Stimulated activated naive CD8-positive, alpha-beta T cell treated with anti-CD3 and anti-CD28 coated beads, Interleukin-15, Interleukin-2, amounts not matched to agents 100 ng/mL and 50 ng/mL, for 24 hours (primary cell): ENCODE results near the gene CIB4.

ENCODE experiments used
- H3K27ac Mint-ChIP-seq: one replicate; pipeline ENCODE4 v1.8.0; 2021; ENCODE audit warnings: mild to moderate bottlenecking, mixed read lengths
- H3K27me3 Mint-ChIP-seq: one replicate; pipeline ENCODE4 v1.8.0; 2021; ENCODE audit warnings: mixed read lengths
- H3K36me3 Mint-ChIP-seq: one replicate; pipeline ENCODE4 v1.8.0; 2021; ENCODE audit warnings: low read depth, mixed read lengths
- H3K4me1 Mint-ChIP-seq: one replicate; pipeline ENCODE4 v1.8.0; 2021; ENCODE audit warnings: low read depth, mixed read lengths
- H3K4me3 Mint-ChIP-seq: one replicate; pipeline ENCODE4 v1.8.0; 2021; ENCODE audit warnings: mild to moderate bottlenecking, mixed read lengths
- H3K9me3 Mint-ChIP-seq: one replicate; pipeline ENCODE4 v1.8.0; 2021; ENCODE audit warnings: mixed read lengths

Gene CIB4

DNA sequence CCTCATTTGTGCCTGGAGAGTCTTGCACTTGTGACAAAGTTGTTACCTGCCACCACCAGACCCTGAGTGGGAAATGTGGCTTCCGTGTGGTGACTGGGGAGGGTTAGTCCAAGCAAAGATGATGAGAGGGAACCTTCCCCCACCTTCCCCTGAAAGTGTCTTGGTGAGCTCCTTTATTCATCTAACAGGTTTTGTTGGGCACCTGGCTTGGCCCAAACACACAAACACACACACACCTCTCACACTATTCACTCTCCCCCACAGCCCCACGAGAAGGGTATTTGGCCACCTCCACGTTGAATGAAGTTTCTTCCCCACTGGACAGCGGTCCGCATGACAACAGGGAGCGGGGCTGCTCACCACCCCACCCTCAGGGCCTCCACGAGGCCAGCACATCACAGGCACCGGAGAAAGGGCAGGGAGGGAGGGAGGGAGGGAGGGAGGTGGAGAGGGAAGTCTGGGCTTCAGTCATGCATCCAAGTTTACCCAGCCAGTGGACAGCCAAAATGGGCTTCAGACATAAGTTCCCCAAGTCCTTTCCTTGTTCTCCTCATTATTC, 1.4 kb downstream of the CIB4 start:
- Mint-ChIP-seq H3K27ac (no peak overlapping the region), H3K36me3 (no peaks in the 10 kb centered on the region), H3K27me3 (peaks cover 20% of the 10 kb centered on the region), H3K9me3 (no peaks in the 10 kb centered on the region), H3K4me1 (no peaks in the 10 kb centered on the region), H3K4me3 (no peak overlapping the region)

DNA sequence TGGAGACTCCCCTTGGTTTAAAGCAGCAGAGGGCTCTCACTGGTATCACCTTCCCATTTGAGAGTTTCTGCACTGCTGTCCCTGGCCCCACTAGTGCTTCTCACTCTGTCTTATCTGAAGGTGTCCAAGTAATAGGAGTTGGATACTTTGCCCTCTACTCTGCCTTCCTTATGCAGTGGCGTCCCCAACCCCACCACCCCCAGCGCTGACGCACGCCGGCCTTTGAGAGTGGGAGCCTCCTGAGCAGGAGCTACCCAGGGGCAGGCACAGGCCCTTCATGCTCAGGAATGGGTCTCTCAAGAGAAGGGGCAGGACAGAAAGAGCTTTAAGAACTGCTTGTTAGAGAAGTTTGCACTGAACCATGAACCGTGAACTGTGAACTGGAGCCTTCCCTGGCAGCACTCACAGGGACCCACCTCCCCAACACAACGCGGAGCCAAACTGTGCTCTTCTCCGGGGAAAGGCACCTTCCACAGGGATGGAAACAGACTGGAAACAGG, 3.3 kb downstream of the CIB4 start:
- no peaks in the 10 kb centered on the region for H3K4me1 Mint-ChIP-seq
- no peak overlapping the region for H3K27ac Mint-ChIP-seq
- no peaks in the 10 kb centered on the region for H3K36me3 Mint-ChIP-seq
- H3K27me3 Mint-ChIP-seq: peaks cover 20% of the 10 kb centered on the region
- H3K9me3 Mint-ChIP-seq: no peaks in the 10 kb centered on the region
- H3K4me3 Mint-ChIP-seq: no peak overlapping the region

DNA sequence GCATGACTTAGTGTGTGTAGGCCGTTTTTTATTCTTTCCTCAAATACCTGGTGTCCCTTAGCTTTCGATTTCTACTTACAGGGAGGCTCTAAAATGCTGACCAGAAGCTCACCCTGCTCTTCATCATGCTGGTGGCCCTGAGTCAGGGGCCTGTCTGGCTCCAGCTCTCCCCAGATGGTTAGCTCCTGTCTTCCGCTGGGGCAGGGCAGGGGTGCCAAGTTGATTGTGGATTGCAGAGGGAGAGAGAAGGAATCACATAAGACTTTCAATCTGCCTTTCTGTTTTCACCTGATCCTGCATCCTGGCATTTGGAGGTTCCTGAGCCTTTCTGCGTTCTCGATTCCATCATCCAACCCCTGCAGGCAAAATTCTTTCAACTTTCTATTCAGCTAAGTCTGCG, 4.2 kb downstream of the CIB4 start:
- Mint-ChIP-seq H3K9me3 (no peaks in the 10 kb centered on the region), H3K36me3 (no peaks in the 10 kb centered on the region), H3K27me3 (peaks cover 20% of the 10 kb centered on the region), H3K27ac (no peak overlapping the region), H3K4me1 (no peaks in the 10 kb centered on the region), H3K4me3 (no peak overlapping the region)

GRCh38 chr2:26635401-26635800, 5.8 kb downstream of the CIB4 start:
- H3K4me3 Mint-ChIP-seq: no peak overlapping the region
- H3K9me3 Mint-ChIP-seq: no peaks in the 10 kb centered on the region
- peaks cover 10% of the 10 kb centered on the region for H3K27me3 Mint-ChIP-seq
- H3K4me1 Mint-ChIP-seq: no peaks in the 10 kb centered on the region
- H3K27ac Mint-ChIP-seq: no peak overlapping the region
- H3K36me3 Mint-ChIP-seq: no peaks in the 10 kb centered on the region

GRCh38 chr2:26634636-26635230, 6.4 kb downstream of the CIB4 start:
- no peak overlapping the region for H3K27ac Mint-ChIP-seq
- H3K9me3 Mint-ChIP-seq: no peaks in the 10 kb centered on the region
- no peaks in the 10 kb centered on the region for H3K4me1 Mint-ChIP-seq
- H3K27me3 Mint-ChIP-seq: peaks cover 4% of the 10 kb centered on the region
- H3K36me3 Mint-ChIP-seq: no peaks in the 10 kb centered on the region
- no peak overlapping the region for H3K4me3 Mint-ChIP-seq

- H3K4me1 Mint-ChIP-seq: no peaks in the 10 kb centered on the region
- H3K36me3 Mint-ChIP-seq: no peaks in the 10 kb centered on the region
- no peaks in the 10 kb centered on the region for H3K9me3 Mint-ChIP-seq
- H3K4me3 Mint-ChIP-seq: no peak overlapping the region
- H3K27me3 Mint-ChIP-seq: no peaks in the 10 kb centered on the region
- H3K27ac Mint-ChIP-seq: no peak overlapping the region
Observed at GRCh38 chr2:26633993-26634595, 7.1 kb downstream of the CIB4 start.

DNA sequence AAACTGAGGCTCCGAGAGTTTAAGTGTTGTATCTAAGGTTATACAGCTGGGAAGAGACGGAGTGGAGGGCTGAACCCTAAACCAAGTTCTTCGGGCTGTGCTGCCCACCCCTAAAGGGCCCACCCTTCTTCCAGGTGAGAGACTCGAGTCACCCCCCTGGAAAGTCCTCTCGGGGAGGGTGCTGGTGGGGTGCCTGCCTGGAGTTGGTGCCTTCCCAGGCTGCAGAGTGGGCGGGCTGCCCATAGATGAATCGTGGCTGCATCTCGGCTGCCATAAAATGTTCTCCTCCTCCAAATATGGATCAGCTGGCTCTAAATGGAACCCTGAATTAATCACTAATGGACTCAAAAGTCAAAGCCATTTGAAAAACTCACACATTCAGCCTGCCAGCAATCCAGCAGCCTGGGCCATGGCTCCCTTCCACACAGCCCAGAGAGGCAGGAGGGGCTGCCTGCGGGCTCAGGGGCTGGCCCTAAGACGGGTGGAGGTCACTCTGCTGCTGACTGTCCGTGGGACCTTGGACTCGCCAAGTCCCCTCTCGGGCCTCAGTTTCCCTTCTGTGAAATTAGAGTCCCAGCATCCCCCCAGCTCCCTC, 7.7 kb downstream of the CIB4 start:
- Mint-ChIP-seq H3K36me3 (no peaks in the 10 kb centered on the region), H3K4me1 (no peaks in the 10 kb centered on the region), H3K4me3 (no peak overlapping the region), H3K27ac (no peak overlapping the region), H3K27me3 (no peaks in the 10 kb centered on the region), H3K9me3 (no peaks in the 10 kb centered on the region)

DNA sequence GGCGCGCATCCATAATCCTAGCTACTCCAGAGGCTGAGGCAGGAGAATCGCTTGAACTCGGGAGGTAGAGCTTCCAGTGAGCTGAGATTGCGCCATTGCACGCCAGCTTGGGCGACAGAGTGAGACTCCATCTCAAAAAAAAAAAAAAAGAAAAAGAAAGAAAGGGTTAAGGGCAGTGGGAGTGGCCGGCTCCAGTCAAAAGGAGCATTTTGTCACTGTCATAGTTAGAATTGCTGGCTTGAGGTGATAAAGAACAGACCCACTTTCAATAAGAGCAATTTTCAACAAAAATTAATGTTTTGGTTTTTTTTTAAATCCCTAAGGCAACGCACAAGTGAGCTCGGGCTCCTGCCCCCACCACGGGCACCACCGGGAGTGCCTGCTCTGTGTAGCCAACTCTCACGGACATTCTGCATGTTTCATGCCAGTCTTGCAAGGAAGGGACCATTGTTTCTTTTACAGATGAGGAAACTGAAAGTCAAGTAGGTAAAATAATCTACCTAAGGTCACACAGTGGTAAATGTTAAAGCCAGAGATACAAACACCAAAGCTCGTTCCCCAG, 8.5 kb downstream of the CIB4 start:
- H3K27ac Mint-ChIP-seq: no peak overlapping the region
- no peaks in the 10 kb centered on the region for H3K9me3 Mint-ChIP-seq
- H3K36me3 Mint-ChIP-seq: no peaks in the 10 kb centered on the region
- H3K4me3 Mint-ChIP-seq: no peak overlapping the region
- H3K4me1 Mint-ChIP-seq: no peaks in the 10 kb centered on the region
- H3K27me3 Mint-ChIP-seq: no peaks in the 10 kb centered on the region

DNA sequence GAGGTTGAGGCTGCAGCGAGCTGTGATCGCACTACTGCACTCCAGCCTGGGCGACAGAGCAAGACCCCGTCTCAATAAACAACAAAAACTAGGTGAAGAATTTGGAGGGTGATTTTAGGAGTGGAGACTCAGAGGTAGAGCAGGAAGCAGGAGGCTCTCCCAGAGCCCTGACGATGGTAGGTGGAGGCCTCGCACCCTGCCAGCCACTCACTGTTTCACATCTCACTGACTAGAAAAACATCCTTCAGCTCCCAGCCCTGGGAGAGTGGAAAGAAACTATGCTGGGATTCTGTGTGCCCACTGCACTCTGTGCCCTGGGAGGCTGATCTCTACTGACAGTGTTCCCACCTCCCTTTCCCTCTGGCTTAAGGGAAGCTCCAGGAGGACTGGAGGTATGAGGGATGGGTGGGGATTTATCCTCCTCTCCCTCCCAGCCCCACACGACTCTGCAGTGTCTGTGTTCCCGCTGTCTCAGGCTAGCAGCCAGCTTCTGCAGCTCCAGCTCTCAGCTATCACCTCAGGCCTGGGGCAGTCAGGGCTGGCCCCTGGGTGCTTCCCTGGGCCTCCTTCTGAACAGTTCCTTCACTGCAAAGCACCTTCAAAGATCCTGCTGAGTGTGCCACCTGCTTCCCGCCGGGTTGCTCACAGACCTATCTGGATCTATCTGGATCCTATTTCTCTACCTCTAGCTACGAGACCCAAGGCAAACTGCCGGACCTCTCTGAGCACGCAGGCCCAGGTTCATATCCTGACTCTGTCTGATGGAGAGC, 9.6 kb downstream of the CIB4 start:
- no peaks in the 10 kb centered on the region for H3K9me3 Mint-ChIP-seq
- no peaks in the 10 kb centered on the region for H3K36me3 Mint-ChIP-seq
- H3K27ac Mint-ChIP-seq: no peak overlapping the region
- H3K4me1 Mint-ChIP-seq: no peaks in the 10 kb centered on the region
- no peak overlapping the region for H3K4me3 Mint-ChIP-seq
- no peaks in the 10 kb centered on the region for H3K27me3 Mint-ChIP-seq

- H3K9me3 Mint-ChIP-seq: no peaks in the 10 kb centered on the region
- H3K36me3 Mint-ChIP-seq: no peaks in the 10 kb centered on the region
- H3K27ac Mint-ChIP-seq: no peak overlapping the region
- H3K27me3 Mint-ChIP-seq: no peaks in the 10 kb centered on the region
- H3K4me1 Mint-ChIP-seq: no peaks in the 10 kb centered on the region
- no peak overlapping the region for H3K4me3 Mint-ChIP-seq
Observed at GRCh38 chr2:26630669-26631360, 10.4 kb downstream of the CIB4 start.

DNA sequence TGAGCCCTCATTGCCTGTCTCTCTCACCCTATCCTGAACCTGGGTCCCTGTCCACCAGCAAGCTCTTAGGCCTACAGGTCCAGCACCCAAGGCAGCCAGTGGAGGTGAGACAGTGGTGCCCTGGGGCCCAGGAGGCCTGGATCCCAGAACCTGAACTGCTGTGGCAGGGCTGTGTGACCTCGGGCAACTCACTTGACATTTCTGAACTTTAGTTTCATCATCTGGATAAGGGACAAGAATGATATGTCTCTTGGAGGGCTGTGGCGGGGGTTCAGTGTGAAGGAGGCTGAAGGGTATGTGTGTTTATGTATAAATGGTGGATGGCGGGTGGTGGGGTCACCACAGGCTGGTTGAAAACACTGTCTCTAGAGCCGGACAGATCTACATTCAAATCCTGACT, 10.9 kb downstream of the CIB4 start:
- Mint-ChIP-seq H3K4me1 (no peaks in the 10 kb centered on the region), H3K27ac (no peak overlapping the region), H3K27me3 (no peaks in the 10 kb centered on the region), H3K36me3 (no peaks in the 10 kb centered on the region), H3K9me3 (no peaks in the 10 kb centered on the region), H3K4me3 (no peak overlapping the region)

DNA sequence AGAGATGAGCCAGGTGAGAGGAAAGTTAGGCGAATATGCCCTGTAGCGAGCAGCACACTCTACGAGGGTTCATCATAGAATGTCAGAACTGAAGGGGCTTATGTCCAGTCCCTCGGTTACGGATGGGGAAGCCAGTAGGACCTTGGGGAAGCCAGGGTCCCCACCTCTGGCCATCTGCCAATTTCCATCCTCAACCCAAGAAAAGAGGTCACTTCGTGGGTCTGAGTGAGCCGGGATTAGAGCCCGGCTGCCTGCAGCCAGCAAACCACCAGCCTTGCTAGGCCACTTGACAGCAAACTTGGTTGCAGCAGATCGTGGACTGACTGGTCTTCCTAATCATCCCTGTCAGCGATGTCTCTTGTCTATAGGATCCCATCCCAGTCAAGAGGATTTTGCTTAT, 11.4 kb downstream of the CIB4 start:
- no peaks in the 10 kb centered on the region for H3K36me3 Mint-ChIP-seq
- H3K4me1 Mint-ChIP-seq: no peaks in the 10 kb centered on the region
- no peak overlapping the region for H3K4me3 Mint-ChIP-seq
- no peaks in the 10 kb centered on the region for H3K9me3 Mint-ChIP-seq
- no peaks in the 10 kb centered on the region for H3K27me3 Mint-ChIP-seq
- H3K27ac Mint-ChIP-seq: no peak overlapping the region

DNA sequence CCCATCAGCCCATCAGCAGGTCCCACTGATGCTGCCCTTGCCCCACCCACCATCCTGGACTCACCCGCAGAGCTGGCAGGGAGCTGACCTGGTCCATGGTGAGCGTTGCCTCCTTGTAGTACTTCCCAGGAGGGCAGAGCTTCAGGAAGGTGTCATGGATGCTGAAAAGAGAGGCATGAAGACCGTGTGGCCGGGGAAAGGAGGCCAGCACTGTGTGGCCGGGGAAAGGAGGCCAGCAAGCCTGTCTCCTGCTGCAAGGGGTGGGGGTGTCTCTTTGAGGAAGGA, 11.9 kb downstream of the CIB4 start:
- no peaks in the 10 kb centered on the region for H3K36me3 Mint-ChIP-seq
- no peak overlapping the region for H3K27ac Mint-ChIP-seq
- no peaks in the 10 kb centered on the region for H3K4me1 Mint-ChIP-seq
- no peak overlapping the region for H3K4me3 Mint-ChIP-seq
- no peaks in the 10 kb centered on the region for H3K9me3 Mint-ChIP-seq
- H3K27me3 Mint-ChIP-seq: no peaks in the 10 kb centered on the region

DNA sequence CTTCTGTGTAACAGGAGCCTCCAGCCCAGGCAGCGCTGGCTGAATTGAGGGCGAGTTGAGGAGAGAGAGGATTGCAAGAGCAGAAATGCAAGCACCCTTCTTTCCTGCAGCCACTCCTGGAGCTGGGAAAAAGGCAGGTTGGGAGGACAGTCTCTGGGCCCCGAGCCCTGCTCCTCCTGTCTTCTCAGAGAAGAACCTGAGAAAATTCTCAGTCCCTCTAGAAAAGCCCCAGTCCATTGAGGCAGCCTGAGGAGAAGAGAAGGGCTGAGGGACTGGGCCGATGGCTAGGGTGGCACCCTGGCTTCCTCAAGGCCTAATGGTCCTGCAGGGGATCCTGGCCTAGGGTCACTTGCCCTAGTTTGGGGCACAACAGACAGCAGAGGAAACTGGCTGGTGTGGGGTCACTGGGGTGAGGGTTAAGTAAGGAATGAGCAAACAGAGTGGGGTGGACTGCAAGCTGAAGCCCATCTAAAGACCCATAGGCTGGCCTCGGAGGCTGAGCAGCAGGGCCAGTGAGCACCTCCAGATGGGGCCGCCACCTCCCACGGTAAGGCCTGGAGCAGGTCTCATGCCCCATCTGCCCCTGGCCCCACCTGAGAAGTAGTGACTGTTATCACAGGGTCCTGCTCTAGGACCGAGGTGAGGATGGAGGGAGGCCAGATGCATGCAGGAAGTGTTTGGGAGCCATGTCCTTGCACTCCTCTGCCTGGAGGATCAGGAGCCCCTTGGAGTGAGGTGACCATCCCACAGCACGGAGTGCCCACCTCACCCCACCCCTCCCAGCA, 12.4 kb downstream of the CIB4 start:
- no peak overlapping the region for H3K4me3 Mint-ChIP-seq
- no peaks in the 10 kb centered on the region for H3K27me3 Mint-ChIP-seq
- no peak overlapping the region for H3K27ac Mint-ChIP-seq
- no peaks in the 10 kb centered on the region for H3K36me3 Mint-ChIP-seq
- H3K4me1 Mint-ChIP-seq: no peaks in the 10 kb centered on the region
- no peaks in the 10 kb centered on the region for H3K9me3 Mint-ChIP-seq
